Brain microvascular endothelial cell (primary cell): ENCODE data around the gene SECTM1.

Experiments used
- DNase-seq: peaks from one replicate; pipeline ENCODE4 v3.0.0-alpha.2; 2020
- H3K27ac ChIP-seq: fragments of 250-450 bp; sonication (Bioruptor Pico); 2 replicates; pipeline ENCODE4 v1.5.1; 2020; ENCODE audit warnings: mild to moderate bottlenecking, moderate library complexity
- H3K27me3 ChIP-seq: fragments of 250-450 bp; sonication (Bioruptor Pico); replicated peaks from 2 replicates; pipeline ENCODE4 v1.5.1; 2020; ENCODE audit warnings: mild to moderate bottlenecking
- H3K36me3 ChIP-seq: fragments of 250-450 bp; sonication (Bioruptor Pico); replicated peaks from 2 replicates; pipeline ENCODE4 v1.5.1; 2020; ENCODE audit warnings: mild to moderate bottlenecking
- H3K4me3 ChIP-seq: 2 replicates; pipeline ENCODE4 v1.5.1; 2011; ENCODE audit warnings: low read depth, mild to moderate bottlenecking, control low read depth, low read length, moderate library complexity
- CTCF ChIP-seq: IDR thresholded peaks from 2 replicates; pipeline ENCODE4 v1.5.1; 2011; ENCODE audit warnings: low read depth, mild to moderate bottlenecking, moderate library complexity, low read length, control low read depth, inconsistent platforms; ENCODE audit errors: missing control alignments
- in situ Hi-C: cut with HindIII; loops from 2 replicates; pipeline ENCODE4 v1.10.0; 2017; ENCODE audit warnings: low sequenced_read_pairs, low pct_ligation_motif_present

SECTM1 gene

GRCh38 chr17:82338858-82339633, 5.5 kb upstream of the SECTM1 start:
- Histone ChIP-seq H3K36me3 (no peaks in the 10 kb centered on the region), H3K27ac (no peak overlapping the region), H3K27me3 (no peaks in the 10 kb centered on the region), H3K4me3 (peak overlapping the region; percentile 29)
- peak; percentile 72 for DNase-seq
- TF ChIP-seq CTCF = no peak
- in situ Hi-C loops = loop anchor here (10.0 kb wide), 1 partner anchor 134 kb away; no protein-coding TSS in a partner anchor

- in situ Hi-C loops = loop anchor here (10.0 kb wide), 1 partner anchor 130 kb away; no protein-coding TSS in a partner anchor
- no peak for DNase-seq
- Histone ChIP-seq H3K4me3 (peak overlapping the region; percentile 16), H3K27ac (no peak overlapping the region), H3K27me3 (peaks cover 21% of the 10 kb centered on the region), H3K36me3 (no peaks in the 10 kb centered on the region)
- no peak for TF ChIP-seq CTCF
Observed at GRCh38 chr17:82334622-82335394, 1.2 kb upstream of the SECTM1 start.

GRCh38 chr17:82334204-82334621, 647 bp upstream of the SECTM1 start:
- in situ Hi-C loops = loop anchor here (10.0 kb wide), 1 partner anchor 129 kb away; no protein-coding TSS in a partner anchor
- no peak overlapping the region for H3K27ac ChIP-seq
- no peaks in the 10 kb centered on the region for H3K36me3 ChIP-seq
- DNase-seq = no peak
- TF ChIP-seq CTCF = no peak
- peaks cover 21% of the 10 kb centered on the region for H3K27me3 ChIP-seq
- no peak overlapping the region for H3K4me3 ChIP-seq

- peak overlapping the region; percentile 54 for H3K4me3 ChIP-seq
- H3K27me3 ChIP-seq = peaks cover 21% of the 10 kb centered on the region
- no peak overlapping the region for H3K27ac ChIP-seq
- in situ Hi-C loops = loop anchor here (10.0 kb wide), 1 partner anchor 128 kb away; no protein-coding TSS in a partner anchor
- no peak for DNase-seq
- TF ChIP-seq CTCF = no peak
- H3K36me3 ChIP-seq = no peaks in the 10 kb centered on the region
Observed at GRCh38 chr17:82332669-82333278, 792 bp downstream of the SECTM1 start.

- H3K4me3 ChIP-seq = no peak overlapping the region
- TF ChIP-seq CTCF = no peak
- H3K27ac ChIP-seq = no peak overlapping the region
- H3K27me3 ChIP-seq = peaks cover 26% of the 10 kb centered on the region
- no peaks in the 10 kb centered on the region for H3K36me3 ChIP-seq
- DNase-seq = no peak
- in situ Hi-C loops = loop anchor here (10.0 kb wide), 1 partner anchor 127 kb away; no protein-coding TSS in a partner anchor
Observed at GRCh38 chr17:82331345-82331939, 2.1 kb downstream of the SECTM1 start.
